KMS-11 (cell line): ENCODE data around the gene TMPRSS4.

Experiments used
- H2AFZ ChIP-seq: fragments of 200-600 bp; sonication (generic); 2 replicates; pipeline ENCODE4 v1.6.1; 2016; ENCODE audit warnings: antibody characterized with exemption, mixed run types, low read depth
- H3K27ac ChIP-seq: fragments of 200-600 bp; sonication (generic); 2 replicates; pipeline ENCODE4 v1.6.1; 2016; ENCODE audit warnings: mild to moderate bottlenecking, mixed run types
- H3K27me3 ChIP-seq: fragments of 200-600 bp; sonication (generic); 2 replicates; pipeline ENCODE4 v1.6.1; 2017; ENCODE audit warnings: mild to moderate bottlenecking, low read depth, mixed run types, moderate library complexity; ENCODE audit not compliant: insufficient read depth
- H3K36me3 ChIP-seq: fragments of 200-600 bp; sonication (generic); 2 replicates; pipeline ENCODE4 v1.6.1; 2017; ENCODE audit warnings: mild to moderate bottlenecking, mixed run types; ENCODE audit not compliant: insufficient read depth
- H3K4me1 ChIP-seq: fragments of 200-600 bp; sonication (generic); 2 replicates; pipeline ENCODE4 v1.6.1; 2016; ENCODE audit warnings: mild to moderate bottlenecking, low read depth, mixed run types; ENCODE audit not compliant: poor library complexity, severe bottlenecking
- H3K4me2 ChIP-seq: fragments of 200-600 bp; sonication (generic); 2 replicates; pipeline ENCODE4 v1.7.0; 2016; ENCODE audit warnings: mild to moderate bottlenecking, mixed run types
- H3K4me3 ChIP-seq: fragments of 200-600 bp; sonication (generic); IDR thresholded peaks from 2 replicates; pipeline ENCODE4 v1.6.1; 2017; ENCODE audit warnings: low read depth, low read length, mixed read lengths; ENCODE audit not compliant: insufficient read depth
- H3K79me2 ChIP-seq: fragments of 200-600 bp; sonication (generic); 2 replicates; pipeline ENCODE4 v1.6.1; 2016; ENCODE audit warnings: low read depth, mixed run types; ENCODE audit not compliant: insufficient read depth
- H3K9ac ChIP-seq: fragments of 200-600 bp; sonication (generic); 2 replicates; pipeline ENCODE4 v1.6.1; 2016; ENCODE audit warnings: mild to moderate bottlenecking, mixed run types
- H4K20me1 ChIP-seq: fragments of 200-600 bp; sonication (generic); 2 replicates; pipeline ENCODE4 v1.6.1; 2016; ENCODE audit warnings: mild to moderate bottlenecking, mixed run types; ENCODE audit not compliant: insufficient read depth
- CTCF ChIP-seq: fragments of 200-600 bp; sonication (generic); conservative IDR thresholded peaks from 2 replicates; pipeline ENCODE4 v1.6.1; 2017; ENCODE audit warnings: low read depth, mild to moderate bottlenecking, antibody characterized with exemption, low read length, moderate library complexity, mixed read lengths

Gene TMPRSS4

GRCh38 chr11:118073554-118073953, 3.3 kb upstream of the TMPRSS4 start:
- no peak overlapping the region for H3K4me2 ChIP-seq
- H3K4me1 ChIP-seq: no peaks in the 10 kb centered on the region
- no peaks in the 10 kb centered on the region for H3K79me2 ChIP-seq
- no peak overlapping the region for H3K27ac ChIP-seq
- no peaks in the 10 kb centered on the region for H3K27me3 ChIP-seq
- no peaks in the 10 kb centered on the region for H3K36me3 ChIP-seq
- no peak overlapping the region for H3K4me3 ChIP-seq
- H4K20me1 ChIP-seq: no peaks in the 10 kb centered on the region
- TF ChIP-seq CTCF: no peak
- no peak overlapping the region for H2AFZ ChIP-seq
- no peak overlapping the region for H3K9ac ChIP-seq

GRCh38 chr11:118074091-118074685, 2.7 kb upstream of the TMPRSS4 start:
- no peak overlapping the region for H2AFZ ChIP-seq
- H3K27ac ChIP-seq: no peak overlapping the region
- no peak for TF ChIP-seq CTCF
- H3K4me2 ChIP-seq: no peak overlapping the region
- no peaks in the 10 kb centered on the region for H3K27me3 ChIP-seq
- no peaks in the 10 kb centered on the region for H4K20me1 ChIP-seq
- H3K4me3 ChIP-seq: no peak overlapping the region
- no peaks in the 10 kb centered on the region for H3K79me2 ChIP-seq
- H3K4me1 ChIP-seq: no peaks in the 10 kb centered on the region
- H3K36me3 ChIP-seq: no peaks in the 10 kb centered on the region
- no peak overlapping the region for H3K9ac ChIP-seq

GRCh38 chr11:118074785-118075184, 2.1 kb upstream of the TMPRSS4 start:
- no peak overlapping the region for H2AFZ ChIP-seq
- no peak overlapping the region for H3K4me3 ChIP-seq
- no peak for TF ChIP-seq CTCF
- H3K4me1 ChIP-seq: no peaks in the 10 kb centered on the region
- H3K27me3 ChIP-seq: no peaks in the 10 kb centered on the region
- H3K27ac ChIP-seq: no peak overlapping the region
- no peaks in the 10 kb centered on the region for H4K20me1 ChIP-seq
- H3K4me2 ChIP-seq: no peak overlapping the region
- no peak overlapping the region for H3K9ac ChIP-seq
- H3K36me3 ChIP-seq: no peaks in the 10 kb centered on the region
- no peaks in the 10 kb centered on the region for H3K79me2 ChIP-seq

- Histone ChIP-seq H3K27ac (no peak overlapping the region), H3K9ac (no peak overlapping the region), H3K4me3 (no peak overlapping the region), H4K20me1 (no peaks in the 10 kb centered on the region), H2AFZ (no peak overlapping the region), H3K4me2 (no peak overlapping the region), H3K27me3 (no peaks in the 10 kb centered on the region), H3K79me2 (no peaks in the 10 kb centered on the region), H3K4me1 (peaks cover 2% of the 10 kb centered on the region), H3K36me3 (no peaks in the 10 kb centered on the region)
- TF ChIP-seq CTCF: no peak
Measured at GRCh38 chr11:118078911-118079411, 2.1 kb downstream of the TMPRSS4 start.
